Coronary artery (tissue), 2 donors: ENCODE measurements around the gene IMMP2L.
"Not testable (repeated sequence)": the region's sequence is repeated elsewhere in the genome, so short reads cannot be mapped to it uniquely, and the experiment has no call there.

Source experiments
- DNase-seq: peaks from one replicate; pipeline ENCODE4 v3.0.0-alpha.2; 2017; ENCODE audit warnings: low spot score
- H3K27ac ChIP-seq, 2 donors: fragments of 200-600 bp; sonication (generic); one replicate each; pipeline ENCODE4 v1.5.1; 2016 to 2019
- H3K4me3 ChIP-seq: fragments of 200-600 bp; sonication (generic); 2 replicates; pipeline ENCODE4 v1.5.1; 2016; ENCODE audit warnings: mild to moderate bottlenecking, moderate library complexity
- CTCF ChIP-seq: fragments of 200-600 bp; sonication (generic); IDR thresholded peaks from one replicate; pipeline ENCODE4 v1.5.1; 2019; ENCODE audit warnings: antibody characterized with exemption

IMMP2L gene

GRCh38 chr7:110664803-110665202 lies 897.5 kb downstream of the IMMP2L start:
- DNase-seq, result no peak
- no peak for TF ChIP-seq CTCF

GRCh38 chr7:110660637-110661036 lies 901.7 kb downstream of the IMMP2L start:
- DNase-seq, H3K4me3 ChIP-seq, H3K27ac ChIP-seq: not testable (repeated sequence)

More at GRCh38 chr7:110664803-110665202, 897.5 kb downstream of the IMMP2L start:
- no peak overlapping the region for H3K27ac ChIP-seq
- no peak overlapping the region for H3K4me3 ChIP-seq

GRCh38 chr7:110650328-110650727 lies 912.0 kb downstream of the IMMP2L start:
- TF ChIP-seq CTCF, result no peak

GRCh38 chr7:110647266-110647665 lies 915.0 kb downstream of the IMMP2L start:
- TF ChIP-seq CTCF, result no peak

More at GRCh38 chr7:110650328-110650727, 912.0 kb downstream of the IMMP2L start:
- Histone ChIP-seq H3K4me3 (no peak overlapping the region), H3K27ac (no peak overlapping the region)
- DNase-seq, result no peak

GRCh38 chr7:110646804-110647203 lies 915.5 kb downstream of the IMMP2L start:
- no peak for DNase-seq
- TF ChIP-seq CTCF, result no peak
- H3K4me3 ChIP-seq, result no peak overlapping the region
- no peak overlapping the region for H3K27ac ChIP-seq

More at GRCh38 chr7:110647266-110647665, 915.0 kb downstream of the IMMP2L start:
- Histone ChIP-seq H3K4me3 (no peak overlapping the region), H3K27ac (no peak overlapping the region)
- DNase-seq, result no peak

- no peak for TF ChIP-seq CTCF
- Histone ChIP-seq H3K4me3 (no peak overlapping the region), H3K27ac (no peak overlapping the region)
- no peak for DNase-seq
Measured at GRCh38 chr7:110645616-110646015, 916.7 kb downstream of the IMMP2L start.

- TF ChIP-seq CTCF, result no peak
- no peak overlapping the region for H3K4me3 ChIP-seq
- no peak for DNase-seq
- H3K27ac ChIP-seq, result no peak overlapping the region
Measured at GRCh38 chr7:110645060-110645459, 917.2 kb downstream of the IMMP2L start.

- no peak for DNase-seq
- Histone ChIP-seq H3K27ac (no peak overlapping the region), H3K4me3 (no peak overlapping the region)
- TF ChIP-seq CTCF, result no peak
Measured at GRCh38 chr7:110637252-110637651, 925.0 kb downstream of the IMMP2L start.
